SK-N-SH (cell line): ENCODE data around the gene ADAMTS2.

ENCODE experiments used
- CHD2 ChIP-seq: fragments of 150-350 bp; IDR thresholded peaks from 2 replicates; pipeline ENCODE4 v1.6.1; 2018; ENCODE audit warnings: low read length; ENCODE audit not compliant: partially characterized antibody
- MEF2A ChIP-seq: IDR thresholded peaks from 2 replicates; pipeline ENCODE4 v1.4.0; 2012; ENCODE audit warnings: low read depth, borderline replicate concordance
- TF ChIP-seq, protein P1 (sequence below): fragments of 200-600 bp; sonication (generic); IDR thresholded peaks from 2 replicates; pipeline ENCODE4 v1.6.1; 2017; ENCODE audit warnings: antibody characterized with exemption, mild to moderate bottlenecking, moderate library complexity

GRCh38 chr5:179382486-179382885, 37.2 kb upstream of the ADAMTS2 start:
- TF ChIP-seq MEF2A (no peak), CHD2 (no peak)
- TF ChIP-seq, protein P1, sequence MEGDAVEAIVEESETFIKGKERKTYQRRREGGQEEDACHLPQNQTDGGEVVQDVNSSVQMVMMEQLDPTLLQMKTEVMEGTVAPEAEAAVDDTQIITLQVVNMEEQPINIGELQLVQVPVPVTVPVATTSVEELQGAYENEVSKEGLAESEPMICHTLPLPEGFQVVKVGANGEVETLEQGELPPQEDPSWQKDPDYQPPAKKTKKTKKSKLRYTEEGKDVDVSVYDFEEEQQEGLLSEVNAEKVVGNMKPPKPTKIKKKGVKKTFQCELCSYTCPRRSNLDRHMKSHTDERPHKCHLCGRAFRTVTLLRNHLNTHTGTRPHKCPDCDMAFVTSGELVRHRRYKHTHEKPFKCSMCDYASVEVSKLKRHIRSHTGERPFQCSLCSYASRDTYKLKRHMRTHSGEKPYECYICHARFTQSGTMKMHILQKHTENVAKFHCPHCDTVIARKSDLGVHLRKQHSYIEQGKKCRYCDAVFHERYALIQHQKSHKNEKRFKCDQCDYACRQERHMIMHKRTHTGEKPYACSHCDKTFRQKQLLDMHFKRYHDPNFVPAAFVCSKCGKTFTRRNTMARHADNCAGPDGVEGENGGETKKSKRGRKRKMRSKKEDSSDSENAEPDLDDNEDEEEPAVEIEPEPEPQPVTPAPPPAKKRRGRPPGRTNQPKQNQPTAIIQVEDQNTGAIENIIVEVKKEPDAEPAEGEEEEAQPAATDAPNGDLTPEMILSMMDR, result no peak
